Pancreas (tissue), 10 donors: ENCODE measurements around the gene ANO10. TPM values are rescaled to one million over a fixed set of nuclear protein-coding genes. Genes with fewer than 3 reads are reported as not detected.

Experiments used
- ATAC-seq, 4 donors: fragments of 200-7000 bp; cut with Tn5 transposase; one replicate each; pipeline versions ENCODE4 v1.8.0 to v1.9.1; 2020; ENCODE audit warnings: mild to moderate bottlenecking in 4 of 4, moderate library complexity in 4 of 4
- DNase-seq, 6 donors: peaks; one replicate each; pipeline ENCODE4 v3.0.0-alpha.2; 2020
- FAIRE-seq: peaks from 2 replicates; lab custom pipeline; 2012; peaks lifted over from hg19 to GRCh38; lab: Jason Lieb, UNC
- H3K27ac ChIP-seq, 4 donors: fragments of 200-600 bp; sonication (generic); 1 replicate in 3 of 4; 2 replicates in 1 of 4; pipeline versions ENCODE4 v1.5.0 to v1.8.0; 2020
- H3K27me3 ChIP-seq, 4 donors: fragments of 200-600 bp; one replicate each; pipeline ENCODE4 v1.8.0; 2021
- H3K36me3 ChIP-seq, 3 donors: fragments of 200-600 bp; sonication (generic) in 1 of 3; one replicate each; pipeline versions ENCODE4 v1.5.0 to v1.8.0; 2020 to 2021
- H3K4me1 ChIP-seq, 3 donors: fragments of 200-600 bp; one replicate each; pipeline ENCODE4 v1.8.0; 2021
- H3K4me3 ChIP-seq, 4 donors: fragments of 200-600 bp; sonication (generic) in 2 of 4; one replicate each; pipeline versions ENCODE4 v1.5.0 to v1.8.0; 2020 to 2021
- H3K9me3 ChIP-seq, 4 donors: fragments of 200-600 bp; one replicate each; pipeline ENCODE4 v1.8.0; 2021
- CTCF ChIP-seq, 4 donors: fragments of 200-600 bp; sonication (generic) in 3 of 4; IDR thresholded peaks; one replicate each; pipeline versions ENCODE4 v1.5.0 to v1.8.0; 2021; ENCODE audit warnings: antibody characterized with exemption in 4 of 4
- WGBS, 2 donors: extraction: QIAGEN DNeasy Blood & Tissue Kit; methylation state at CpG; one replicate each; pipeline ENCODE4 v1.1.7; 2013; 5-methylcytosine and 5-hydroxymethylcytosine counted together
- intact Hi-C, 3 donors: fragments of 100-400 bp; cut with DNase I; formaldehyde crosslinking; loops; one replicate each; pipeline versions ENCODE4 v1.11.1 to v1.14.2; 2022
- polyA plus RNA-seq, 2 donors: library from polyadenylated mRNA; stranded (reverse); fragments of 200-250 nt; gene quantifications; one replicate each; pipeline ENCODE4 v1.2.3, GENCODE V29; 2013
- total RNA-seq, 6 donors: library from RNA; stranded (reverse); fragmentation: NEBNext Ultra II Directional in 4 of 6; extraction: Animal tissue kit (Norgen Biotek cat#: 25700) in 4 of 6; gene quantifications; one replicate each; pipeline versions ENCODE4 v1.2.1 to v1.2.4, GENCODE V29; 2021 to 2023
- donor health status: healthy with polysubstance abuse.
- donor health status: DM: no; HTN: no; CAD: no; lungs with moderate emphysema.
- donor health status: DM: no; HTN: no; CAD: no.
- donor health status: control.
- donor health status: control.
- donor health status: Bipolar disorder and iron deficiency.
- donor health status: DM: yes; HTN: yes; CAD: no.
- donor health status: DM: no; HTN: no; CAD: no.
- donor health status: DM: no; HTN: no; CAD: no.
- donor health status: DM: yes; HTN: yes; CAD: no.

Gene ANO10
- total and polyA plus RNA-seq, 8 donors = 7.2 to 17.6 (median 10.1) TPM

DNA sequence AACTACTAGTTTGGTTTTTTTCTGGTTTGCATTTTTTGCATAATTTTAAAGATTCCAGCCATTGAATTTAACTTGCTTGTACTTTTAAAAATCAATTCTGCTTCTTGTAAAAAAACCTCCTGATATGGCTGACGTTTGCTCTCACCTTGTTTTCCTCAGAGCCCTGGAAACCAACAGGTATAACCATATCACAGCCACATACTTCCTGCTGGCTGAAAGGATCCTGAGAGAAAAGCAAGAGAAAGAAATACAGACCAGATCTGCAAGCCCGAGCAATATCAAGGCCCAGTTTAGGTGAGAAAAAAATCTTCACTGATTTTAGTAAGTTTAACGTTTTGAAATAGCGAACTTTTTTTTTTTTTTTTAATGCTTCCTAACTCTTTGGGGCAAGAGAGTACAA lies 278.6 kb downstream of the ANO10 start:
- peak in 1 of 6 donors; percentile 46 for DNase-seq
- intact Hi-C loops = no loop called here
- H3K27me3 ChIP-seq = no peaks in the 10 kb centered on the region
- H3K27ac ChIP-seq = peak overlapping the region; percentile 64 to 87 (median 76)
- TF ChIP-seq CTCF (IDR thresholded peaks at IDR 0.05) = no peak
- no peak for FAIRE-seq
- peaks cover 0 to 3% (median 0%) of the 10 kb centered on the region in 4 donors for H3K9me3 ChIP-seq
- 38 to 49% methylated on average over 4 of the region's 4 CpGs for WGBS, 2 donors
- H3K4me1 ChIP-seq = peaks cover 14 to 37% (median 35%) of the 10 kb centered on the region in 3 donors
- peaks cover 5 to 48% (median 14%) of the 10 kb centered on the region in 3 donors for H3K36me3 ChIP-seq
- no peak overlapping the region for H3K4me3 ChIP-seq
- peak; percentile 69 to 80 (median 74) for ATAC-seq

DNA sequence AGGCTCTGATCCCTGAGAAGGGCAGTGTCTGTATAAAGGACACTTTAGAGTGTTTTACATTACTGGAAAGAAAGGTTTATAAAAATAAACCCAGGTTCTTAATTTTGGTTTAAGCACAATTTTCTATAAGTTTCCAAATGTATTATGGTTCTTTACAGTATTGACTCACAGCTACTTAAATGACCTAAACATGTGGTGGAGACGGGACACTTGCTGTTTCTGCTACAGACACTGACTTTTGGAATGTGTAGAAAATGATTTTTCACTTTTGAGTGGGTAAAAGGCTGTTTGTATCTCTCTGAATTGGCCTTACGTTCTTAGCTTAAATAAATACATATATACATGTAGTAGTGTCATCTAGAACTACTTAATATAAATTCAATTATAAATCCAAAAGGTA lies 280.0 kb downstream of the ANO10 start:
- H3K27me3 ChIP-seq = no peaks in the 10 kb centered on the region
- H3K36me3 ChIP-seq = peaks cover 0 to 46% (median 6%) of the 10 kb centered on the region in 3 donors
- peaks cover 14 to 37% (median 35%) of the 10 kb centered on the region in 3 donors for H3K4me1 ChIP-seq
- DNase-seq (no peak), ATAC-seq (no peak), FAIRE-seq (no peak)
- no peak overlapping the region for H3K4me3 ChIP-seq
- WGBS, 2 donors = 77 to 92% methylated on average over 2 of the region's 2 CpGs
- peak overlapping the region in 3 of 4 donors; percentile 12 to 87 (median 80) for H3K27ac ChIP-seq
- no peak for TF ChIP-seq CTCF (IDR thresholded peaks at IDR 0.05)
- intact Hi-C loops = no loop called here
- peaks cover 0 to 6% (median 2%) of the 10 kb centered on the region in 4 donors for H3K9me3 ChIP-seq

- H3K4me1 ChIP-seq = peaks cover 14 to 37% (median 35%) of the 10 kb centered on the region in 3 donors
- ATAC-seq (peak; percentile 46 to 80 (median 72)), FAIRE-seq (no peak), DNase-seq (peak in 3 of 6 donors; percentile 39 to 59 (median 57))
- intact Hi-C loops = no loop called here
- H3K9me3 ChIP-seq = peaks cover 0 to 6% (median 2%) of the 10 kb centered on the region in 4 donors
- H3K27me3 ChIP-seq = no peaks in the 10 kb centered on the region
- no peak for TF ChIP-seq CTCF (IDR thresholded peaks at IDR 0.05)
- no peak overlapping the region for H3K4me3 ChIP-seq
- H3K36me3 ChIP-seq = peaks cover 0 to 40% (median 4%) of the 10 kb centered on the region in 3 donors
- peak overlapping the region in 2 of 4 donors; percentile 47 to 53 for H3K27ac ChIP-seq
- WGBS, 2 donors = 54 to 56% methylated on average over 7 of the region's 7 CpGs
Observed at GRCh38 chr3:43340403-43340802, 281.4 kb downstream of the ANO10 start.

GRCh38 chr3:43338295-43338694 lies 283.5 kb downstream of the ANO10 start:
- H3K4me1 ChIP-seq = peaks cover 6 to 26% (median 26%) of the 10 kb centered on the region in 3 donors
- H3K36me3 ChIP-seq = peaks cover 0 to 46% (median 3%) of the 10 kb centered on the region in 3 donors
- no peak for ATAC-seq
- FAIRE-seq = no peak
- no peak for DNase-seq
- H3K9me3 ChIP-seq = peaks cover 0 to 6% (median 2%) of the 10 kb centered on the region in 4 donors
- WGBS, 2 donors = 97 to 98% methylated on average over 2 of the region's 2 CpGs
- H3K4me3 ChIP-seq = no peak overlapping the region
- no peak for TF ChIP-seq CTCF (IDR thresholded peaks at IDR 0.05)
- H3K27me3 ChIP-seq = no peaks in the 10 kb centered on the region
- intact Hi-C loops = no loop called here
- H3K27ac ChIP-seq = no peak overlapping the region

DNA sequence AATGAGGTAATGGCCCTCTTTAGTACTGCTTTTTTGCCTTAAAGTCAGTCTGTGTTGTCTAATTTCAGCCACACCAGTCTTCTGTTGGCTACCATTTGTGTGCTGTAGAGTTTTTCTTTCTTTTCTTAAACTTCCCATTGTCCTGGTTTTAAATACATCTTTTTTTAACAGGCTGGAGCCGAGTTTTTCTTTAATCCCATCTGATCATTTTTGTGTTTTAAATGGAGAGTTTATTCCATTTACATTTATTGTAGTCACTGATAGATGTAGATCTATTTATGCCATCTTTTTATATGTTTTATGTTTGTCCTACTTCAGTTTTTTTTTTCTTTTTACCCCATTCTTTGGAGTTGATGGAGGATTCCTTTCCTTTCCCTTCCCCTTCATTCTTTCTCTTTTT lies 286.0 kb downstream of the ANO10 start:
- 98 to 100% methylated on average over 1 of the region's 1 CpG for WGBS, 2 donors
- no peak for FAIRE-seq

More for the DNA sequence above, 286.0 kb downstream of the ANO10 start:
- Histone ChIP-seq H3K36me3 (peaks cover 0 to 29% (median 3%) of the 10 kb centered on the region in 3 donors), H3K27me3 (no peaks in the 10 kb centered on the region), H3K27ac (no peak overlapping the region), H3K9me3 (peaks cover 0 to 6% (median 2%) of the 10 kb centered on the region in 4 donors), H3K4me3 (no peak overlapping the region), H3K4me1 (peaks cover 0 to 4% (median 3%) of the 10 kb centered on the region in 3 donors)
- intact Hi-C loops = no loop called here
- no peak for TF ChIP-seq CTCF (IDR thresholded peaks at IDR 0.05)
- DNase-seq (no peak), ATAC-seq (no peak)
